Measurements from ENCODE around the gene EFNA3. TPM values are rescaled to one million over a fixed set of nuclear protein-coding genes. Genes with fewer than 3 reads are reported as not detected.
A peak's percentile ranks its signal among the peaks of the same experiment; 100 is the strongest.

The EFNA3 gene
- total and polyA plus RNA-seq, 9 of the 15 experiments (the other 6 are each of a cell fraction or from before 2014, with no cell fraction given): 0.59 to 7.9 (median 4.7) TPM

- TF ChIP-seq EWSR1 (IDR thresholded peaks at IDR 0.05; ENCODE audit: borderline replicate concordance, low read depth, partially characterized antibody) (no peak), ZNF507 (tag; conservative IDR thresholded peaks at IDR 0.05) (no peak), FOXJ3 (CRISPR knock-in tag; IDR thresholded peaks at IDR 0.05) (no peak), ZBTB33 (CRISPR knock-in tag; IDR thresholded peaks at IDR 0.05) (peak; percentile 82), YY1 (IDR thresholded peaks at IDR 0.05; ENCODE audit: borderline replicate concordance in 1 of 3, control insufficient read depth in 1 of 3, extremely low read depth in 1 of 3, insufficient read depth in 3 of 3, insufficient read length in 1 of 3, insufficient replicate concordance in 2 of 3, low read depth in 1 of 3, low read length in 2 of 3) (peak in 1 of 3 experiments; percentile 24), NRF1 (conservative IDR thresholded peaks at IDR 0.05 in 1 of 2, IDR thresholded peaks at IDR 0.05 in 1 of 2) (no peak), ESRRB (CRISPR knock-in tag; IDR thresholded peaks at IDR 0.05; ENCODE audit: borderline replicate concordance) (no peak), SFPQ (IDR thresholded peaks at IDR 0.05; ENCODE audit: low read depth, low read length) (no peak), SMC3 (conservative IDR thresholded peaks at IDR 0.05; ENCODE audit: insufficient read depth, low read depth, low read length) (peak; percentile 80), NCOA1 (IDR thresholded peaks at IDR 0.05; ENCODE audit: low read depth) (no peak)
- TF ChIP-seq, protein P1, sequence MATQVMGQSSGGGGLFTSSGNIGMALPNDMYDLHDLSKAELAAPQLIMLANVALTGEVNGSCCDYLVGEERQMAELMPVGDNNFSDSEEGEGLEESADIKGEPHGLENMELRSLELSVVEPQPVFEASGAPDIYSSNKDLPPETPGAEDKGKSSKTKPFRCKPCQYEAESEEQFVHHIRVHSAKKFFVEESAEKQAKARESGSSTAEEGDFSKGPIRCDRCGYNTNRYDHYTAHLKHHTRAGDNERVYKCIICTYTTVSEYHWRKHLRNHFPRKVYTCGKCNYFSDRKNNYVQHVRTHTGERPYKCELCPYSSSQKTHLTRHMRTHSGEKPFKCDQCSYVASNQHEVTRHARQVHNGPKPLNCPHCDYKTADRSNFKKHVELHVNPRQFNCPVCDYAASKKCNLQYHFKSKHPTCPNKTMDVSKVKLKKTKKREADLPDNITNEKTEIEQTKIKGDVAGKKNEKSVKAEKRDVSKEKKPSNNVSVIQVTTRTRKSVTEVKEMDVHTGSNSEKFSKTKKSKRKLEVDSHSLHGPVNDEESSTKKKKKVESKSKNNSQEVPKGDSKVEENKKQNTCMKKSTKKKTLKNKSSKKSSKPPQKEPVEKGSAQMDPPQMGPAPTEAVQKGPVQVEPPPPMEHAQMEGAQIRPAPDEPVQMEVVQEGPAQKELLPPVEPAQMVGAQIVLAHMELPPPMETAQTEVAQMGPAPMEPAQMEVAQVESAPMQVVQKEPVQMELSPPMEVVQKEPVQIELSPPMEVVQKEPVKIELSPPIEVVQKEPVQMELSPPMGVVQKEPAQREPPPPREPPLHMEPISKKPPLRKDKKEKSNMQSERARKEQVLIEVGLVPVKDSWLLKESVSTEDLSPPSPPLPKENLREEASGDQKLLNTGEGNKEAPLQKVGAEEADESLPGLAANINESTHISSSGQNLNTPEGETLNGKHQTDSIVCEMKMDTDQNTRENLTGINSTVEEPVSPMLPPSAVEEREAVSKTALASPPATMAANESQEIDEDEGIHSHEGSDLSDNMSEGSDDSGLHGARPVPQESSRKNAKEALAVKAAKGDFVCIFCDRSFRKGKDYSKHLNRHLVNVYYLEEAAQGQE (IDR thresholded peaks at IDR 0.05; ENCODE audit: borderline replicate concordance): peak; percentile 75
- TF ChIP-seq, protein P1 (CRISPR knock-in tag; IDR thresholded peaks at IDR 0.05; ENCODE audit: low read depth): no peak
These were observed 33.6 kb upstream of the EFNA3 start (continued) for GRCh38 chr1:155044812-155045657.
